Measurements from ENCODE around the gene ABTB2. TPM values are rescaled to one million over a fixed set of nuclear protein-coding genes. Genes with fewer than 3 reads are reported as not detected.

The ABTB2 gene
- total and polyA plus RNA-seq, 2 experiments from 2014 or later, result 2.6 to 12.1 TPM

DNA sequence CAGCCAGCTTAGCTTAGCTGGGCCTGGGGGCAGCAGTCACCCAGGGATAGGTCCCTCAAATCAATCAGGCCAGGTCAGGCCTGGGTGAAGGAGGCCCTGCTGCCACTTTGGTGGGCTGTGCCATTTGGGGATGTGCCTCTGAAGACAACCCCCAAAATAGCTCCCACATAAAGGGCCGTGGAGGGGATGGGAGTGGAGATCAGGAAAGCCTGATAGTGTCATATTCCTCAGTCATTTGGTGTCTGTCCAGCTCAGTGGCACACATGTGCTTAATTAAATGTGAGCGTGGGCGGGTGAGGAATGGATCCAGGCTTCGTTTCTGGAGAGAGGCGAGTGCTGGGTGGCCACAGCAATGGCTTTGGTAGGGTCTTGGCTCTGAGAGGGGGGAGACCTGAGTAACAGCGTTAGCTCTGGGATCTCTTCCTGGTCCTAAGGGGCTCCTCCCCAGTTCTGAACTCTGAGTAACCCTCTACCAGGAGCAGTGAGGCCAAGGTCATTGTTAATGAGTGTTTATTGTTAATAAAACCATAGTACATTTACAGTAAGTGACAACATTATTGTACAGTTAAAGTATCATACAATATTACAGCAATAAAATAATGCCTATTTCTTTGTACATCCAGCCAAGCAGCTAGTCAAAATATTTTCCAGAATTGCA is 207.2 kb downstream of the ABTB2 start:
- Histone ChIP-seq H3K27me3 (ENCODE audit: insufficient read depth) (no peaks in the 10 kb centered on the region), H3K27ac (ENCODE audit: low read depth) (no peak overlapping the region), H3K4me3 (no peak overlapping the region), H3K79me2 (replicated peaks; ENCODE audit: insufficient read depth) (no peaks in the 10 kb centered on the region), H3K9me2 (ENCODE audit: insufficient read depth) (no peaks in the 10 kb centered on the region), H3K4me1 (ENCODE audit: insufficient read depth) (no peaks in the 10 kb centered on the region), H3K36me3 (ENCODE audit: insufficient read depth) (peaks cover 6% of the 10 kb centered on the region; the same call in 1 of the 2 replicates), H3F3A (replicated peaks; ENCODE audit: low read depth) (0 out of 2 replicates have a peak, but pooled peaks cover 5% of the 10 kb centered on the region), H3K4me2 (no peak overlapping the region), H4K20me1 (replicated peaks; ENCODE audit: insufficient read depth) (peaks cover 5% of the 10 kb centered on the region; the same call in 1 of the 2 replicates), H2AFZ (no peak overlapping the region)
- ATAC-seq, result no peak
- TF ChIP-seq EZH2 (IDR thresholded peaks at IDR 0.05; ENCODE audit: low read depth, unreplicated experiment) (no peak), STAT1 (IDR thresholded peaks at IDR 0.05; ENCODE audit: unreplicated experiment) (no peak), ZNF462 (CRISPR knock-in tag; IDR thresholded peaks at IDR 0.05) (no peak), ZNF114 (CRISPR knock-in tag; IDR thresholded peaks at IDR 0.05) (no peak), NANOG (IDR thresholded peaks at IDR 0.05; ENCODE audit: borderline replicate concordance) (no peak), POLR2AphosphoS5 (IDR thresholded peaks at IDR 0.05; ENCODE audit: low read depth) (no peak), ZNF331 (CRISPR knock-in tag; IDR thresholded peaks at IDR 0.05; ENCODE audit: low read depth) (no peak), EZH2phosphoT487 (IDR thresholded peaks at IDR 0.05; ENCODE audit: unreplicated experiment) (no peak), CTCF (conservative IDR thresholded peaks at IDR 0.05; ENCODE audit: low read depth in 2 of 2) (no peak), JUNB (IDR thresholded peaks at IDR 0.05; ENCODE audit: unreplicated experiment) (no peak), CREB1 (CRISPR knock-in tag; IDR thresholded peaks at IDR 0.05; ENCODE audit: low read depth) (no peak)
- TF ChIP-seq, protein P1, sequence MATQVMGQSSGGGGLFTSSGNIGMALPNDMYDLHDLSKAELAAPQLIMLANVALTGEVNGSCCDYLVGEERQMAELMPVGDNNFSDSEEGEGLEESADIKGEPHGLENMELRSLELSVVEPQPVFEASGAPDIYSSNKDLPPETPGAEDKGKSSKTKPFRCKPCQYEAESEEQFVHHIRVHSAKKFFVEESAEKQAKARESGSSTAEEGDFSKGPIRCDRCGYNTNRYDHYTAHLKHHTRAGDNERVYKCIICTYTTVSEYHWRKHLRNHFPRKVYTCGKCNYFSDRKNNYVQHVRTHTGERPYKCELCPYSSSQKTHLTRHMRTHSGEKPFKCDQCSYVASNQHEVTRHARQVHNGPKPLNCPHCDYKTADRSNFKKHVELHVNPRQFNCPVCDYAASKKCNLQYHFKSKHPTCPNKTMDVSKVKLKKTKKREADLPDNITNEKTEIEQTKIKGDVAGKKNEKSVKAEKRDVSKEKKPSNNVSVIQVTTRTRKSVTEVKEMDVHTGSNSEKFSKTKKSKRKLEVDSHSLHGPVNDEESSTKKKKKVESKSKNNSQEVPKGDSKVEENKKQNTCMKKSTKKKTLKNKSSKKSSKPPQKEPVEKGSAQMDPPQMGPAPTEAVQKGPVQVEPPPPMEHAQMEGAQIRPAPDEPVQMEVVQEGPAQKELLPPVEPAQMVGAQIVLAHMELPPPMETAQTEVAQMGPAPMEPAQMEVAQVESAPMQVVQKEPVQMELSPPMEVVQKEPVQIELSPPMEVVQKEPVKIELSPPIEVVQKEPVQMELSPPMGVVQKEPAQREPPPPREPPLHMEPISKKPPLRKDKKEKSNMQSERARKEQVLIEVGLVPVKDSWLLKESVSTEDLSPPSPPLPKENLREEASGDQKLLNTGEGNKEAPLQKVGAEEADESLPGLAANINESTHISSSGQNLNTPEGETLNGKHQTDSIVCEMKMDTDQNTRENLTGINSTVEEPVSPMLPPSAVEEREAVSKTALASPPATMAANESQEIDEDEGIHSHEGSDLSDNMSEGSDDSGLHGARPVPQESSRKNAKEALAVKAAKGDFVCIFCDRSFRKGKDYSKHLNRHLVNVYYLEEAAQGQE (IDR thresholded peaks at IDR 0.05; ENCODE audit: unreplicated experiment), result no peak
- TF ChIP-seq, protein P2, sequence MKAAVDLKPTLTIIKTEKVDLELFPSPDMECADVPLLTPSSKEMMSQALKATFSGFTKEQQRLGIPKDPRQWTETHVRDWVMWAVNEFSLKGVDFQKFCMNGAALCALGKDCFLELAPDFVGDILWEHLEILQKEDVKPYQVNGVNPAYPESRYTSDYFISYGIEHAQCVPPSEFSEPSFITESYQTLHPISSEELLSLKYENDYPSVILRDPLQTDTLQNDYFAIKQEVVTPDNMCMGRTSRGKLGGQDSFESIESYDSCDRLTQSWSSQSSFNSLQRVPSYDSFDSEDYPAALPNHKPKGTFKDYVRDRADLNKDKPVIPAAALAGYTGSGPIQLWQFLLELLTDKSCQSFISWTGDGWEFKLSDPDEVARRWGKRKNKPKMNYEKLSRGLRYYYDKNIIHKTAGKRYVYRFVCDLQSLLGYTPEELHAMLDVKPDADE (IDR thresholded peaks at IDR 0.05), result no peak
- H3K27ac Mint-ChIP-seq, result no peak overlapping the region
- no peak overlapping the region for H3K4me3 Mint-ChIP-seq
- H3K27me3 Mint-ChIP-seq (ENCODE audit: insufficient read depth, low read depth, poor library complexity), result peaks cover 20% of the 10 kb centered on the region
- no peak for DNase-seq (ENCODE audit: low spot score)
- H3K4me1 Mint-ChIP-seq, result peaks cover 3% of the 10 kb centered on the region; the same call in 1 of the 3 replicates
- H3K36me3 Mint-ChIP-seq (ENCODE audit: low read depth), result peaks cover 50% of the 10 kb centered on the region
- no peaks in the 10 kb centered on the region; the same call in 2 of the 3 replicates for H3K9me3 Mint-ChIP-seq

Data from GM23338 (cell line).